Inflammatory macrophage treated with lipopolysaccharide for 4 hours (primary cell): Measurements from ENCODE around the gene TRPM3.
"Not testable (repeated sequence)": the region's sequence is repeated elsewhere in the genome, so short reads cannot be mapped to it uniquely, and the experiment has no call there.

ENCODE experiments used
- DNase-seq: peaks from one replicate; pipeline ENCODE4 v3.0.0-alpha.2; 2020

TRPM3 gene

GRCh38 chr9:70811638-70812037 is 309.8 kb downstream of the TRPM3 start:
- DNase-seq = peak; percentile 67

DNA sequence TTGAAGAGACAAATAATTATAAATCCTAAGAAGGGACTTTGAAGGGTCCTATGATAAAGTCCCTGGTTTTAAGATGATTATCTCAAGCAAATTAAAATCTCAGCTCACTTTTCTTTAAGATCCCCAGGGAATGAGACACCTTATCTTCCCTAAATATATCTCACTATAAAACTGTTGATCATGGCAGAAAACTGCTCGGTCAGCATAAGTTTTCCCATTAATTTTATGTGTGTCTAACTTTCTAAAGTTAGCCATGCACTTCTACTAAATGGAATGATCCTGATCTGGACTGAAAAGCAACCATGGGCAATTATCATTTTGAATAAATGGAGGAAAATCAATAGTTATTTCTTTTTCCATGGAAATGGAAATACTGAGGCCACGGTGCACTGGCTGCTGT is 314.5 kb downstream of the TRPM3 start:
- DNase-seq = no peak

- DNase-seq = no peak
Measured at GRCh38 chr9:70805949-70806348, 315.5 kb downstream of the TRPM3 start.

DNA sequence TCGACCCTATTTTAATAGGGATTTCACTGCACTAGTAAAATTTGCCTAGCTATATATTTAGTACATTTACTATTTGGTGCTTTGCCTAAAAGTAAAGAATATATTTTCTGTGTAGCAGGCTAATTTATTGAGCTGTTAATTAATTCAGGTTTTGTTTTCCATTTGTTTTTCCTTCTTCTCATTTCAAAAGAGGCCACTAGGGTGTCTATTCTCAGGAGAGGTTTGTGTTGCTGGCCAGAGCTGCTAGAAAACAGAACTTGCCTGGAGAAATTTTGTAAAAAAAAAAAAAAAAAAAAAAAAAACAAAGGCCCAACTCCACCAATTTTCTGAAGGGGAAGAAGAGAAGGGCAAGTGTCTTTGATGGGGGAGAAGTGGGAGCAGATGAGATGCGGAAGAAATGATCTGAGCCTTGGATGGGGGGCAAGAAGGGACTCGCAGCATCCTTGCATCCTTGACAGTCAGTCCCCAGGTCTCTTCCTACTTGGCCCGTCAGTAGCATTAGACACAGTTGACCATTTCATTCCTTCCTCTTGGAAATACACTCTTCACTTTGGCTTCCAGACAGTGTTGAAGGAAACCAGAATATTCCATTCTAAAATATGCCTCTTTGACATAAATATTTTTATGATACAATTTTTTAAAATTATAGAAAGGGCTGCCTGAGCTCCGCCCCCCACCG is 318.5 kb downstream of the TRPM3 start:
- no peak for DNase-seq

- DNase-seq = no peak
Measured at GRCh38 chr9:70802206-70802605, 319.2 kb downstream of the TRPM3 start.

- no peak for DNase-seq
Measured at GRCh38 chr9:70801181-70801829, 320.1 kb downstream of the TRPM3 start.

DNA sequence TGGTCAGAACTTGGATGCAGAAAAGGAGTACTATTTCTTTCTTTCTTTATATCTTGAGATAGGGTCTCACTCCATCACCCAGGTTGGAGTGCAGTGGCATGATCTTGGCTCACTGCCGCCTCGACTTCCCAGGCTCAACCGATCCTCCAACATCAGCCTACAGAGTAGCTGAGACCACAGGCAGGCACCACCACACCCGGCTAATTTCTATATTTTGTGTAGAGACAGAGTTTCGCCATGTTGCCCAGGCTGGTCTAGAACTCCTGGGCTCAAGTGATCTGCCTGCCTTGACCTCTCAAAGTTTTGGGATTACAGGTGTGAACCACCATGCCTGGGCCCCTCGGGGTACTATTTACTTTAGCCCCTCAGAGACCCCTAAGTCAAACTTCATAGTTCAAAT is 323.4 kb downstream of the TRPM3 start:
- DNase-seq = no peak

DNA sequence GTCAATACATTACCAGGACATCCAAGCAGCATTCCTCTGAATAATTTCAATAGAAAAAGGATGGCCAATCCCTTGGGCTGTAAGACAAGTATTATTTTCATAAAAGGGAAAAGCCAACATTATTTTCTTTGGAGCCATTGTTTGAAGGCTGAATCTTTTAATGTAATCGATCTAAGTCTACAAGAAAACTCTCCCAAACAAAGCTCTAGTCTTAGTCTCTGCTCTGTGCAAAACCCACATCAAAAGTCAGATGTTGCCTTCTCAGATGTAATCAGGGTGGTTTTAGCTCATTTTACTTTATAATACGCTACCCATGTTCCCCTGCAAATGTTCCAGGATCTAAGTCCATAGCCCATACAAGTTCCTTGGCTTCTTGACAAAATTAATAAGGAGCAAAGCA is 325.6 kb downstream of the TRPM3 start:
- no peak for DNase-seq

GRCh38 chr9:70792796-70793195 is 328.6 kb downstream of the TRPM3 start:
- no peak for DNase-seq

DNA sequence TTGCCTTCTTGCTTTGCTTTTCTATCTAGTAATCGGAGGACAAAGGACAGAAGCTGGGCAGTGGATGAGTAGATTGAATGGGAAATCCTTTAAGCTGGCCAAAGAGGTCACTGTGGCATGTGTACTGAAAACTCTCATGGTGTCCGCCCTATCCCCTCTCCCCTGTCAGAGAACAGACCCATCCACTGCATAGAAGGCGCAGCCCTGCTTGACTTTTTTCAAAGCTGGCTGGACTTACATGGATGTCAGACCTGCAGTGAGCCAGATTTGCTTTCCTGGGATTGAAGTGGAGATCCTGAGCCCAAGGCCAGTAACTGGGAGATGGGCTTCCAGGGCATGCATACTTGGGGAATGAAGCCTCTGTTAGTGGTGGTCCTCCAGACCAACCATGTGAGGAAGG is 329.5 kb downstream of the TRPM3 start:
- DNase-seq = no peak

DNA sequence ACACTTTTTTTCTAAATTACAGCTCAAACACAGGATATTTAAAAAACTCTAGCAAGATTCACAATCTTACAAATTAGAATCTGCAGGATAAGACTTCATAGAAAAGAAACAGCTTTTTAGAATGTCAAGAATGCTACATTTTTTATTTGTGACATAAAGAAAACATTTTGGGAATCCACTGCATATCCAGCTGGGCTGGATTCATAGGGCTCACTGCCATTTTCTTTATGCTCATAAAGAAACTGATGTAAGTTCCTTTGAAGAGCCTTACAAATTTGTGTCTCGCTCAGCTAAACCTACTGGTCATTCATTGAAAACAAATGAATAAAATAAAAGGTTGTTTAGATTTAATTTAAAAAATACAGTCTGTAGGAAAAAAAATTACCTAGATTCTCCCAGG is 332.3 kb downstream of the TRPM3 start:
- no peak for DNase-seq

DNA sequence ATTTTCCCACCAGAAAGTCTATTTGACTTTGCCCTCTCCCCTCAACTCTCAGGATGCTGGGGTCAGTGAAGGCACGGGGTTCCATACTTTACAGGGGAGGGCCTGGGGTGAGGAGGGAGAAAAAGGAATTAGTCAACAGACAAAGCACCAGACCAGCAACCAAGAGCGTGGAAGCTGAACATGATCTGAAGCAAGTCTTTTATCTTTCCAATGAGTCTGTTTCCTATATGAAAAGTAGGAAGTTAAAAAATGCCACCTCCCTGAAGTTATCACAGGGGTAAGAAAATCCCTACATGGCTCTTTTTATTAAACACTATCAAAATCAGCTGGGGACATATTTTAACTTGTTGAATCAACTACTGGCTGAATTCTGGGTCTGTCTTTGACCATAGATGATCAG is 337.0 kb downstream of the TRPM3 start:
- DNase-seq = no peak

GRCh38 chr9:70778568-70778967 is 342.9 kb downstream of the TRPM3 start:
- no peak for DNase-seq

GRCh38 chr9:70773579-70773978 is 347.8 kb downstream of the TRPM3 start:
- DNase-seq = no peak

- no peak for DNase-seq
Measured at GRCh38 chr9:70772601-70773000, 348.8 kb downstream of the TRPM3 start.

DNA sequence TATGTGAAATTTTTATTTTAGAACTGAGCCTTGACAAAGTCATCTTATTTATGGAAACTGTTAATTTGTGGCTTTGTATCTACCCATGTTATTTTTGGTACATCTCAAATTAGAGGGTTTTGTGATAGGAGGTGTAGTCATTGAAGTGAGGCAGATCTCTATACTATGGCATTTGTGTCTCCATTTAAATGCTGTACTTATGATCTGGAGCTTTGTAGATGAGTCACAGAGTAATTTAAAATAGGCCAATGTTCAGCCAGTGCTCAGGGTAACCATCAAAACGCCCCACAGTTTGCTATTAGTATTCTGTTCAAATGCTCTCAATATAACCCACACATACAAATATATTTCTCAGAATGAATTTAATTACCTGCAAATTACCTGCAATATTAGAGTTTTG is 355.5 kb downstream of the TRPM3 start:
- no peak for DNase-seq

- DNase-seq = no peak
Measured at GRCh38 chr9:70761139-70761670, 360.2 kb downstream of the TRPM3 start.

GRCh38 chr9:70760228-70760627 is 361.2 kb downstream of the TRPM3 start:
- DNase-seq = no peak

DNA sequence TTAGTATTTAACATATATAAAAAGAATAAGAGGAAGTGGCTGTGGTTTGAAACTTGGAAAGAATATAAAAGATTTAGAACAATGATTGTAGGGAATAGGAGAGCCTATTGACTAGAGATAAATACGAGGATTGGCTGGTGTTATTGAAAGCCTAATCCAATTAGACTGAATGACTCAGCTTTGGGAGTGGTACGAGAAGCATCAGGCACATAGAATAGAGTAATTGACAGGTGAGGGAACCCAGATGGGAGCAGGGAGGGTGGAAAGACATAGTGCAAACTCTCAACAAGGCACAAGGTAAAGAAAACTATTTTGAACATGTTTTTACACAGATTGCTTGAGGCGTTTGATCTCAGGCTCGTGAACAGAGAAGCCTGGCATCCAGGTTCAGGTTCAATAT is 368.1 kb downstream of the TRPM3 start:
- DNase-seq = no peak

DNA sequence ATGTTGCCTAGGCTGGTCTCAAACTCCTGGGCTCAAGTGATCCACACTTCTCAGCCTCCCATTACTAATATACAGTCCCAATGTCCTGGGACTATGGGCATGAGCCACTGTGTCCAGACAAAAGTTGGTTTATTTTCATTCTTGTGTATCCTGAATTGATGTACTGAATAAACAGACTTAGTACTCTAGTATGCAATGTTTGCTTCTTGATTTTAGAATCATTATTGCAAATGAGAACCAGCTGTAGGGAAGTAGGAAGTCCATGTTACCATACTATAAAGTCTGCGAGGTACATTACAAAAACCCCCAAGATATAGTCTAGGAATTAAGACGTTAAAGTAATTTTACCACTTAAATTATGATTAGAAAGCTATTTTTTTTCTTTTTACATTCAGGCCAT is 372.4 kb downstream of the TRPM3 start:
- no peak for DNase-seq

DNA sequence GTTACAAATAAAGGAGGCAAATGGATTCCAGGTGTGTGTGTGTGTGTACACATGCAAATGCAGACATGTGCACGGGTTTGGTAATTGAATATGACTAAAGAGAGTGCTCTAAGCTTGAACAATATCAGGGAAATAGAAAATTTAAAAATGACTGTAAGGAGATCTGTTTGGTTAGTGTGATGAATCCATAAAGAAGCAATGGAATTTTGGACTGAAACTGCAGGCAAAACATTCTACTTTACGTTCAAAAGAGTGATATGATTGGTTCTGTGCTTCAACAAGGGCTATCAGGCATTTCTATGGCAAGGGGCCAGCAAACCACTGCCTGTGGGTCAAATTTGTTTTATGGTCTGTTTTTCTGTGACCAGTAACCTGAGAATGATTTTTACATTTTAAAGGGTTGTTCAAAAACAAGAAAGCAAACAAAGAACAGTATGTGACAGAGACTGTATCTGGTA is 374.1 kb downstream of the TRPM3 start:
- no peak for DNase-seq

- DNase-seq = no peak
Measured at GRCh38 chr9:70746760-70747159, 374.7 kb downstream of the TRPM3 start.

GRCh38 chr9:70746316-70746715 is 375.1 kb downstream of the TRPM3 start:
- no peak for DNase-seq

GRCh38 chr9:70724794-70725193 is 396.6 kb downstream of the TRPM3 start:
- not testable (repeated sequence) for DNase-seq

DNA sequence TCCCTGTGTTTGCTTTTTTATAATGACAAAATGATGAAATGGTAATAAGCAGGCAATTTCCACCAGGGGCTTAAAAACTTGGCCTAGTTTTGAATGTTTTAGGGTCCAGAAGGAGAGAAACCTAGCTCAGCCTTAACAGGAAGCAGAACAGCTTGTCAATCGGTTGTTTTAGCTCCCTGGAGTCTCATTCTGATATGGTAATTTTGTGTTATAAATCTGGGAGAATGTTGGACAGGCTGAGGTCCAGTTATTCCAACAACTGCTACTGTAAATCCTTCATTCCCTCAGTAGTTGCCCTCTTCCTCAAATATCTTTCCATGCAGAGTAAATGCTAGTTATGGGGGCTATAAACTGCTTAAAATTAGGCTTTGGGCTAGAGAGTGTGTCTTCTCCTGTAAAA is 397.4 kb downstream of the TRPM3 start:
- DNase-seq = not testable (repeated sequence)
